ENCODE measurements around the gene TLR2.
A peak's percentile ranks its signal among the peaks of the same experiment; 100 is the strongest.
"Not testable (repeated sequence)": the region's sequence is repeated elsewhere in the genome, so short reads cannot be mapped to it uniquely, and the experiment has no call there.

TLR2 gene

DNA sequence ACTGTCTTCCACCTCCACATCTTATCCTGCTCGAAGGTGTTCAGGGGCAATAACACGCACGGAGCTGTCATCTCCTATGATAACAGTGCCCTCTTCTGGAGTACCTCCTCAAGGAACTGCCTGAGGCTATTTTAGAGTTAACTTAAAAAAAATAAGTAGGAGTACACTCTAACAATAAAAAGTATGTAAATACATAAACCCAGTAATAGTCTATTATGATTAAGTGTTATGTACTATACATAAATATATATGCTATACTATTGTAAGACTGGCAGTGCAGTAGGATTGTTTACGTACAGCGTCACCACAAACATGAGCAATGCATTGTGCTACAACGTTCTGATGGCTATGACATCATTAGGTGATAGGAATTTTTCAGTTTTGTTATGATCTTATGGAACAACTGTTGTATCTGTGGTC, 34.5 kb upstream of the TLR2 start:
- Mint-ChIP-seq H3K27me3 (ENCODE audit: low read depth) (no peaks in the 10 kb centered on the region), H3K27ac (no peak overlapping the region), H3K4me1 (ENCODE audit: low read depth) (peaks cover 27% of the 10 kb centered on the region), H3K36me3 (ENCODE audit: low read depth) (peaks cover 3% of the 10 kb centered on the region), H3K9me3 (peaks cover 4% of the 10 kb centered on the region), H3K4me3 (no peak overlapping the region)

- peak overlapping the region; percentile 93 for H3K27ac Mint-ChIP-seq
- H3K4me1 Mint-ChIP-seq (ENCODE audit: low read depth), result peaks cover 34% of the 10 kb centered on the region
- no peaks in the 10 kb centered on the region for H3K9me3 Mint-ChIP-seq
- peaks cover 4% of the 10 kb centered on the region for H3K27me3 Mint-ChIP-seq (ENCODE audit: low read depth)
- peak overlapping the region; percentile 15 for H3K4me3 Mint-ChIP-seq
- H3K36me3 Mint-ChIP-seq (ENCODE audit: low read depth), result no peaks in the 10 kb centered on the region
Measured at GRCh38 chr4:153651116-153651515, 33.0 kb upstream of the TLR2 start.

DNA sequence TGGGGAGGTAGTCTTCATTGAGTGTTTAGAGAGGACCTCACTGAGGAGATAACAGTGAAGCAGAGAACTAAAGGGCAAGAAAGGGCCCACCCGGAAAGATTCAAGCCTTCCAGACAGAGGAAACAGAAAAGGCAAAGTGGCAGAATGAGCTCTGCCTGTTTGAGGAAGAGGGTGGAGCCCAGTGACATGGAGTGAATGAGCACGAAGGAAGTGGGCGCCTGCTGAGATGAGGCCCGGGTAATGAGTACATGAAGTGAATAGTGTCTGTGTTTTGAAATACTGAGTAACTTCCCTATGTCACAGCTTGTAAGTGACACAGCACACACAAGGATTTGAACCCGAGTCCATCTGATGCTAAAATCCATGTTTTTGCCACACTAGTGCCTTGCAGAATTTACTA, 32.5 kb upstream of the TLR2 start:
- Mint-ChIP-seq H3K4me3 (peak overlapping the region; percentile 15), H3K36me3 (ENCODE audit: low read depth) (no peaks in the 10 kb centered on the region), H3K27me3 (ENCODE audit: low read depth) (peaks cover 4% of the 10 kb centered on the region), H3K9me3 (no peaks in the 10 kb centered on the region), H3K27ac (peak overlapping the region; percentile 93), H3K4me1 (ENCODE audit: low read depth) (peaks cover 34% of the 10 kb centered on the region)

DNA sequence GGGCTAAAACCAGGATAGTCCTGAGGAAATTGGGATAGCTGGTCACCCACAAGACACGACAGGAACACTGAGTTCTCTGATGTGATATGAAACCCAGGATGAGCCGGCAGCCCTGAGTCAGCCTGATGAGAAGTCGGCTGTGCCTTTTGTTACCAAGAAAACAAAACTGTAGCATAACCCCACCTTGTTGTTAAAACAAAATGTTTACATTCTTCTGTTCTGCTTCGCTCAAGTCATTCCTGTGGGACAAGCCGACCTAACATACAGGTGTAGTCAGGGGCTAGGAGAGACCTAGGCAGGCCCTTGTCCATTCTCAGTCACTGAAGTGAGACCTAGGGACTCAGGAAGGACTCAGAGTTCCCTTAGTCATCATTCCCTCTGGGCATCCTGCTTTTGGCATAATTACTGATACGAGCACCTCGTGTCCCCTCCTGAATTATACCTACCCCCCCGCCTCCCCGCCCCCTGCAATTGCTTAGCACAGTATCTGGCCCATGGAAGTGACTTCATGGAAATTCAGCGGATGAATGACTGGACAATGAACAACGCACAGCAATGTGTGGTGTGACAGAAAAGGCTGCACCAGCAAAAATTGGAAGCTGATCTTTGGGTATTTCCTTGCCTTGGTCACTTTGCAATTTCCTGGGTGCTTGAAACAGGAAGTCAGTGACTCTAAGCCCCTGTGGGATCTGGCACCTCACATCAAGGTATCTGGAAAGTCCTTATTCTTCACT, 31.9 kb upstream of the TLR2 start:
- Mint-ChIP-seq H3K27ac (peak overlapping the region; percentile 93), H3K27me3 (ENCODE audit: low read depth) (peaks cover 4% of the 10 kb centered on the region), H3K4me1 (ENCODE audit: low read depth) (peaks cover 34% of the 10 kb centered on the region), H3K4me3 (no peak overlapping the region), H3K9me3 (no peaks in the 10 kb centered on the region), H3K36me3 (ENCODE audit: low read depth) (no peaks in the 10 kb centered on the region)

DNA sequence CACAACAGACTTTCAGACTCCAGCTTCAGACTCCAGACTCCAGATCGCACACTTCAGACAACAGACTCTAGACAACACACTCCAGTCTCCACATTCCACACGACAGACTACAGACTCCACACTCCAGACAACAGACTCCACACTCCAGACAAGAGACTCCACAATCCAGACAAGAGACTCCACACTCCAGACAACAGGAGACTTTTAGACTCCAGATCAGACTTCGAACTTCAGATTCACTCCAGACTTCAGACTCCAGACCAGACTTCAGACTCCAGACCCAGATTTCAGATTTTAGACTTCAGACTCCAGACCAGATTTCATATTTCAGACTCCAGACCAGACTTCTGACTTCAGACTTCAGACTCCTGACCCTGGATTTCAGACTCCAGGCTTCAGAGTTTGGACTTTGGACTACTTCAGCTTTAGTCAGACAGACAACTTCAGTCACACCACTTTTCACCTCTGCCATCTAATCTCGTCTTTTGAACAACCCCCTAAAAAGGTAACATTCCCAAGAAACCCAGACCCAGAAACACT, 29.0 kb upstream of the TLR2 start:
- peaks cover 25% of the 10 kb centered on the region for H3K4me1 Mint-ChIP-seq (ENCODE audit: low read depth)
- no peaks in the 10 kb centered on the region for H3K9me3 Mint-ChIP-seq
- peaks cover 4% of the 10 kb centered on the region for H3K27me3 Mint-ChIP-seq (ENCODE audit: low read depth)
- H3K4me3 Mint-ChIP-seq, result no peak overlapping the region
- H3K36me3 Mint-ChIP-seq (ENCODE audit: low read depth), result no peaks in the 10 kb centered on the region
- no peak overlapping the region for H3K27ac Mint-ChIP-seq

DNA sequence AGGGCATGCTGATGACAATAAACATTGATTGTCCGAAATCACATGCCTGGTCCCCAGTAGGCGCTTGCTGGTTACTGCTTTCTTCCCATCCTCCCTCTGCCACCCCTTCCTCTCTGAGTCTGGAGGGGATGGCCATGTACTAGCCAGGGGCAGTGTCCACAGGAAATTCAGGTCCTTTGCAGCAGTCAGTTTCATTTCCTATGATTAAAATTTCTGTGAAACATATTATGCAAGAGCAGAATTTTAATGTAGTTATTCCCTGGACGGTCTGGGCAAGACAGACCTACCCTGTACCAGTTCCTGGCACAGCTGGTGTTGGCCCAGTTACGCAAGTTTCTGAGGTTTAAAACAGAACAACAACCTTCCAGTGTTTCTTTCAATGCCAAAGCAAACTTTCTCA, 28.2 kb upstream of the TLR2 start:
- peaks cover 4% of the 10 kb centered on the region for H3K27me3 Mint-ChIP-seq (ENCODE audit: low read depth)
- no peak overlapping the region for H3K27ac Mint-ChIP-seq
- H3K4me1 Mint-ChIP-seq (ENCODE audit: low read depth), result peaks cover 23% of the 10 kb centered on the region
- H3K36me3 Mint-ChIP-seq (ENCODE audit: low read depth), result no peaks in the 10 kb centered on the region
- no peak overlapping the region for H3K4me3 Mint-ChIP-seq
- H3K9me3 Mint-ChIP-seq, result no peaks in the 10 kb centered on the region

DNA sequence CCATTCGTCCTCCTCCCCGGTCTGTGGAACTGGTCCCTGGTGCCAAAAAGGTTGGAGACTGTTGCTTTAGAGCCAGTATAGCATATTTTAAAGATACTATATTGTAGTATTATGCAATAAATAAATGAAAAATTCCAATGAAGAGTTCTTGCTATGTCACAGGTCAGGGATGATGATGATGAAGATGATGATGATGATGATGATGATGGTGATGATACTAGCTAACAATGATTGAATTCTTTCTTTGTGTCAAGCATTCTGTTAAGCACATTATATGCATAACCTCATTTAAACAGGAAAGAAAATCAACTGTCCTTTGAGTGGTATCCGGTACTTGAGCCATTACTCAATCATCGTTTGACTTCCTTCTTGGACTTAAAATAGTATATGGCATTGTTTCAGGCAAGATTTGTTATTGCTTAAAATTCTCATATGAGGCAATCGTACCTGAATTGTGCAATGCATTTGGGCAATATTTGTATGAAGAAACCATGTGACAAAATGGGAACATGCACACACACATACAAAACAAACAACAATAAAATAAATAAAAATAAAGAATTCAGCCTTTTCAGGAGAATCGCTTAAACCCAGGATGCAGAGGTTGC, 22.8 kb upstream of the TLR2 start:
- H3K36me3 Mint-ChIP-seq (ENCODE audit: low read depth), result peaks cover 5% of the 10 kb centered on the region
- H3K4me3 Mint-ChIP-seq, result no peak overlapping the region
- no peaks in the 10 kb centered on the region for H3K4me1 Mint-ChIP-seq (ENCODE audit: low read depth)
- no peak overlapping the region for H3K27ac Mint-ChIP-seq
- H3K9me3 Mint-ChIP-seq, result peaks cover 7% of the 10 kb centered on the region
- H3K27me3 Mint-ChIP-seq (ENCODE audit: low read depth), result no peaks in the 10 kb centered on the region

DNA sequence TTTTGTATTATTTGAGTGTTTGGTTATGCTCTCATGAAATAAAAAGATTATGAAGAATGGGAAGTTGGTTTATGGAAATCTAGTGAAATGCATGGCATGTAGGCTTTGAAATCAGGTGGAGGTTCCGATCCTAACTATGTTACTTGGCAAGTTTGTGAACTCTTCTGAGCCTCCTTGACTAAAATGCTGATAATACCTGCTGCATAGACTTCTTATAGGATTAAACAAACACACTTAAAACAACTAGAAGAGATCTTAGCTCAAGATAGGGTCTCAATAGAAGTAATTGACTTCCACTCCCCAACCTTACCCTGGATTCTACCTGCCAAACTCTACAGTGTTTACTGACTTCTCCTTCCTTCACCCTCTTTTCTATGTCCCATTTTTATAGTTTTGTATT, 22.2 kb upstream of the TLR2 start:
- no peak overlapping the region for H3K4me3 Mint-ChIP-seq
- H3K4me1 Mint-ChIP-seq (ENCODE audit: low read depth), result no peaks in the 10 kb centered on the region
- H3K27ac Mint-ChIP-seq, result no peak overlapping the region
- peaks cover 7% of the 10 kb centered on the region for H3K9me3 Mint-ChIP-seq
- H3K36me3 Mint-ChIP-seq (ENCODE audit: low read depth), result peaks cover 5% of the 10 kb centered on the region
- H3K27me3 Mint-ChIP-seq (ENCODE audit: low read depth), result peaks cover under 1% of the 10 kb centered on the region

- H3K36me3 Mint-ChIP-seq (ENCODE audit: low read depth), result peaks cover 5% of the 10 kb centered on the region
- no peaks in the 10 kb centered on the region for H3K4me1 Mint-ChIP-seq (ENCODE audit: low read depth)
- H3K9me3 Mint-ChIP-seq, result peaks cover 7% of the 10 kb centered on the region
- H3K27ac Mint-ChIP-seq, result no peak overlapping the region
- H3K4me3 Mint-ChIP-seq, result no peak overlapping the region
- H3K27me3 Mint-ChIP-seq (ENCODE audit: low read depth), result peaks cover 14% of the 10 kb centered on the region
Measured at GRCh38 chr4:153663667-153664066, 20.4 kb upstream of the TLR2 start.

DNA sequence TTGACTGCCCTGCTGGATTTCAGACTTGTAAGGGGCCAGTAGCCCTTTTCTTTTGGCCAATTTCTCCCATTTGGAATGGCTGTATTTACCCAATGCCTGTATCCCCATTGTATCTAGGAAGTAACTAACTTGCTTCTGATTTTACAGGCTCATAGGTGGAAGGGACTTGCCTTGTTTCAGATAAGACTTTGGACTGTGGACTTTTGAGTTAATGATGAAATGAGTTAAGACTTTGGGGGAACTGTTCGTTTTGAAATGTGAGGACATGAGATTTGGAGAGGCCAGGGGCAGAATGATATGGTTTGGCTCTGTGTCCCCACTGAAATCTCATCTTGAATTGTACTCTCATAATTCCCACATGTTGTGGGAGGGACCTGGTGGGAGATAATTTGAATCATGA, 17.6 kb upstream of the TLR2 start:
- not testable (repeated sequence) for H3K36me3 Mint-ChIP-seq (ENCODE audit: low read depth); H3K27ac Mint-ChIP-seq; H3K9me3 Mint-ChIP-seq; H3K4me1 Mint-ChIP-seq (ENCODE audit: low read depth); H3K4me3 Mint-ChIP-seq
- H3K27me3 Mint-ChIP-seq (ENCODE audit: low read depth), result peaks cover 27% of the 10 kb centered on the region

- Mint-ChIP-seq H3K4me3 (no peak overlapping the region), H3K4me1 (ENCODE audit: low read depth) (no peaks in the 10 kb centered on the region), H3K9me3 (peaks cover under 1% of the 10 kb centered on the region), H3K27ac (no peak overlapping the region), H3K36me3 (ENCODE audit: low read depth) (no peaks in the 10 kb centered on the region), H3K27me3 (ENCODE audit: low read depth) (peaks cover 35% of the 10 kb centered on the region)
Measured at GRCh38 chr4:153668647-153669046, 15.4 kb upstream of the TLR2 start.

DNA sequence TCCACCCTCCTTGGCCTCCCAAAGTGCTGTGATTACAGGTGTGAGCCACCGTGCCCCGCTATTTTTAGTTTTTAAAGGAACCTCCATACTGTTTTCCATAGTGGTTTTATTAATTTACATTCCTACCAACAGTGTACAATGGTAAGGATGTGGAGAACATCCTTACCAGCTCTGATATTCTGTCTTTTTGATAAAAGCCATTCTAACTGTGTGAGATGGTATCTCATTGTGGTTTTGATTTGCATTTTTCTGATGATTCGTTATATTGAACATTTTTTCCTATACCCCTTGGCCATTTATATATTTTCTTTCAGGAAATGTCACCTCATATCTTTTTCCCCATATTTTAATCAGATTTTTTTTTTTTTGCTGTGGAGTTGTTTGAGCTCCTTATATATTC, 14.2 kb upstream of the TLR2 start:
- H3K27me3 Mint-ChIP-seq (ENCODE audit: low read depth), result peaks cover 46% of the 10 kb centered on the region
- peaks cover 10% of the 10 kb centered on the region for H3K9me3 Mint-ChIP-seq
- no peaks in the 10 kb centered on the region for H3K4me1 Mint-ChIP-seq (ENCODE audit: low read depth)
- H3K36me3 Mint-ChIP-seq (ENCODE audit: low read depth), result no peaks in the 10 kb centered on the region
- no peak overlapping the region for H3K27ac Mint-ChIP-seq
- no peak overlapping the region for H3K4me3 Mint-ChIP-seq

DNA sequence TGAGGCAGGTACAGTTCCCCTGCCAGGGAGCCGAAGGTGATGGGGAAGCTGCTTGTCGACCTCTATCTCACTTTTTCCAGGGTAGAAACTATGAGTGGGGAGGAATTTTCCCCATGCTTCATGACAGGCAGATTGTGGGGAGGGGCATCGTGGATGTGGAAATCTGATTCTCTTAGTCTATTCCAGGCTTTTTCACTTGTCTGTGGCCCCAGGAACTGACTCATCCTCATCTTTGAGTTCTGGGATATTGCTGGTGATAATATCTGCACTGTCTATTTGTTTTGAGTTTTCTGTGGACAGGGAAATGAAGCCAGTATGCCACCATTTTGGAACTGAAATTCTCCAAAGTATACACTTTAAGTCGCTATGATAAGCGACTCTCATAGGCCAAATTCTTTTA, 7.6 kb upstream of the TLR2 start:
- no peak overlapping the region for H3K27ac Mint-ChIP-seq
- H3K27me3 Mint-ChIP-seq (ENCODE audit: low read depth), result peaks cover 50% of the 10 kb centered on the region
- H3K4me3 Mint-ChIP-seq, result no peak overlapping the region
- H3K9me3 Mint-ChIP-seq, result peaks cover 27% of the 10 kb centered on the region
- no peaks in the 10 kb centered on the region for H3K4me1 Mint-ChIP-seq (ENCODE audit: low read depth)
- H3K36me3 Mint-ChIP-seq (ENCODE audit: low read depth), result no peaks in the 10 kb centered on the region

DNA sequence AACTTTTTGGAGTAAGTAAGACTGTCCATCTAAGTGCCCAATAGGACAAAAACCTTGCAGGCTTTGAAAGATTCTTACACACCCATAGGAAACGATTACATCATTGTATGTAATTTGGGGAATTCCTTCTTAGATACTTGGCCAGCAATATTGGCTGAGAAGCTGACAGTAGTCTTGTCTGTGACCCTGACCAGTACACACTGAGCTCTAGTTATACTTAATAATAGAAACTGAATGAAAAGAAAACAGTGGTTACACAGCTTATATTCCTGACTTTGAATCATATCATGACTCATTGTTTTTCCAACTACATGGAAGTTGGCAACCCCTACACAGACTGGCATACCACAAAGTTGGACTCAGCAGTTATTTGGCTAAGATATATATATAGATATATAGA, 7.1 kb upstream of the TLR2 start:
- Mint-ChIP-seq H3K27ac (no peak overlapping the region), H3K4me1 (ENCODE audit: low read depth) (no peaks in the 10 kb centered on the region), H3K27me3 (ENCODE audit: low read depth) (peaks cover 51% of the 10 kb centered on the region), H3K36me3 (ENCODE audit: low read depth) (no peaks in the 10 kb centered on the region), H3K4me3 (no peak overlapping the region), H3K9me3 (peaks cover 27% of the 10 kb centered on the region)

DNA sequence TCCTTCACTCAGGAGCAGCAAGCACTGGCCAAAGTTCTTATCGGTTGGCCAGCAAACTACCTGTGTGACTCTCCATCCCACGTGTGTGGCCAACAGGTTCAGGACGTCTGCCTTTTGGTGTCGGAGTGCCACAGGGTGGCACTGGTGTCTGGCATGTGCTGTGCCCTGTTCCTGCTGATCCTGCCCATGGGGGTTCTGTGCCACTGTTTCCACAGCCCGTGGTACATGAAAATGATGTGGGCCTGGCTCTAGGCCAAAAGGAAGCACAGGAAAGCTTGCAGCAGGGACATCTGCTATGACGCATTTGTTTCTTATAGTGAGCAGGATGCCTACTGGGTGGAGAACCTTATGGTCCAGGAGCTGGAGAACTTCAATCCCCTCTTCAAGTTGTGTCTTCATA, 4.6 kb upstream of the TLR2 start:
- peaks cover 20% of the 10 kb centered on the region for H3K9me3 Mint-ChIP-seq
- H3K4me3 Mint-ChIP-seq, result no peak overlapping the region
- H3K36me3 Mint-ChIP-seq (ENCODE audit: low read depth), result no peaks in the 10 kb centered on the region
- peaks cover 57% of the 10 kb centered on the region for H3K27me3 Mint-ChIP-seq (ENCODE audit: low read depth)
- H3K4me1 Mint-ChIP-seq (ENCODE audit: low read depth), result peaks cover 5% of the 10 kb centered on the region
- H3K27ac Mint-ChIP-seq, result no peak overlapping the region

Measured in T-helper 1 cell treated with Interleukin-12 subunit alpha and Interleukin-12 subunit beta and Interleukin-4 antibody, amounts not matched to agents 30 μg/mL and 1 μg/mL, for 36 hours (primary cell).